ENCODE measurements around the gene STXBP1. TPM values are rescaled to one million over a fixed set of nuclear protein-coding genes. Genes with fewer than 3 reads are reported as not detected.
A peak's percentile ranks its signal among the peaks of the same experiment; 100 is the strongest.

Gene STXBP1
- total and polyA plus RNA-seq, 2 of the 4 experiments (the other 2 are of a cell fraction), result 15.8 to 22.6 TPM

DNA sequence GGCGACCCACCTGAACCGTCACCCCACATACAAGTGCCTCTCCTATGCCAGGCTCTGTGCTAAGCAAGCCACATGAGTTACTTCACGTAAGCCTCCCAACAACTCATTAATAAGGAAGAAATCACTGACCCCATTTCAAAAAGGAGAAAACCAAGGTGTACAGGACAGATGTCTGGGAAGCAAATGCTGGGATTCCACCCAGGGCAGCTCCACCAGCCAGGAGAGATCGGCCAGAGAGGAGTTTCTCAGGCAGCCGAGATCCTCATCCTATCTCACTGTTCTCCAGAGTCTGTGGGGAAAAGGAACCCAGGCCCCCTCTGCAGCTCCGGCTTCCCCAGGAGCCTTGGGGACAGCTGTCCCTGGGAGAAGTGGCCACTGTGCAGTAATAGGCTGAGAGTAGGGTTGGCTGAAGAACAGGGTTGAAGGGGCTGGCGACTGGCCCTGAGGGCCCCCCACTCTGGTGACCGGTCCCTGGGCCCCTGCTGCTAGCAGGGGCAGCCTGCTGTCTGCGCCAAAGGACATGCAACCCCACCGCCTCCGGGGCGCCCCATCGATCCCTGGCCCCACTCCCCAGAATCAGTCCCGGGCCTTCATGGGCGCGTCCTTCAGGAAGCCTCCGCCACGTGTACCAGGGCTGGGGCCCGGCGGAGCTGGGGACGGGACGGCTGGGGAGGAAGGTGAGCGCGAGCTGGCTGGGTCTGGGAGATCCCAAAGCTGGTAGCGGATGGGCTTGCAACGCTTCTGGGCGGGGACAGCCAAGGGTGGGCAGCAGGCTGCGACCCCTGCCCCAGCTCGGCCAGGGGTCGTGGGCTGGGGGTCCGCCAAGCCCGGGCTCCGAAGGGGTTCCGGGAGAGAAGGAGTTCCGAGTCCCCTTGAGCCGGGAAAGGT, 44.1 kb upstream of the STXBP1 start:
- no peak for TF ChIP-seq FOS (IDR thresholded peaks at IDR 0.05; ENCODE audit: low read depth, low read length)
- TF ChIP-seq MXI1 (IDR thresholded peaks at IDR 0.05; ENCODE audit: borderline replicate concordance, low read depth, low read length), result peak; percentile 89
- no peak for TF ChIP-seq NFE2L2 (IDR thresholded peaks at IDR 0.05; ENCODE audit: low read depth, low read length)
- no TSS peak for BruUV-seq (replicated peaks)
- Histone ChIP-seq H3K18ac (ENCODE audit: low read depth, low read length) (peak overlapping the region; percentile 79), H3K4ac (ENCODE audit: low read depth, low read length) (peak overlapping the region; percentile 97), H3K27ac (ENCODE audit: insufficient read depth, low read length) (peak overlapping the region; percentile 97), H3K9ac (ENCODE audit: low read depth, low read length) (peak overlapping the region; percentile 96), H3K23ac (ENCODE audit: low read depth, low read length) (peak overlapping the region; percentile 97), H3K79me1 (ENCODE audit: low read depth in 1 of 2, low read length in 2 of 2) (peaks cover 8 to 42% of the 10 kb centered on the region in 2 experiments; a peak in 3 of 4 replicates), H3K9me3 (ENCODE audit: control insufficient read depth, insufficient read depth, low read length) (no peaks in the 10 kb centered on the region), H2AK9ac (replicated peaks; ENCODE audit: low read depth, low read length, poor library complexity) (peak overlapping the region; percentile 100), H4K5ac (ENCODE audit: low read depth, low read length) (peak overlapping the region; percentile 69; the same call in 1 of the 2 replicates), H2BK5ac (ENCODE audit: low read depth, low read length, poor library complexity, severe bottlenecking) (peak overlapping the region; percentile 97), H3K14ac (replicated peaks; ENCODE audit: low read depth, low read length) (peak overlapping the region; percentile 95), H3K56ac (ENCODE audit: extremely low read depth, insufficient read depth, low read length) (peak overlapping the region; percentile 90), H4K20me1 (ENCODE audit: insufficient read depth, low read length) (peaks cover 38% of the 10 kb centered on the region), H2AK5ac (ENCODE audit: low read depth, low read length) (peak overlapping the region; percentile 96), H3K4me1 (ENCODE audit: control insufficient read depth, insufficient read depth, low read length) (peaks cover 34% of the 10 kb centered on the region), H3K9me1 (ENCODE audit: insufficient read depth, low read length) (peaks cover 30% of the 10 kb centered on the region), H4K91ac (ENCODE audit: insufficient read depth, low read depth, low read length) (peak overlapping the region; percentile 95), H3K4me2 (ENCODE audit: low read depth, low read length) (peak overlapping the region; percentile 95), H3K4me3 (ENCODE audit: insufficient read depth, low read depth, low read length) (peak overlapping the region; percentile 92), H2BK20ac (ENCODE audit: low read depth, low read length) (0 out of 2 replicates have a peak overlapping the region, but pooled peaks have one; percentile 43), H2AFZ (replicated peaks; ENCODE audit: low read length, poor library complexity) (peak overlapping the region; percentile 70), H4K8ac (ENCODE audit: low read depth in 2 of 2, low read length in 2 of 2) (peak overlapping the region; percentile 20 to 81; a peak in 3 of 4 replicates), H3K36me3 (ENCODE audit: control insufficient read depth, insufficient read depth, low read length) (peaks cover 18% of the 10 kb centered on the region), H3K27me3 (ENCODE audit: control insufficient read depth, insufficient read depth, low read length) (no peaks in the 10 kb centered on the region), H2BK15ac (ENCODE audit: low read depth, low read length) (peak overlapping the region; percentile 36; the same call in 1 of the 3 replicates), H2BK120ac (ENCODE audit: low read depth, low read length) (peak overlapping the region; percentile 87)
- WGBS, 2 experiments (ENCODE audit: extremely low coverage in 2 of 2, insufficient read length in 1 of 2), result 2% methylated on average over 8 of the region's 36 CpGs; no CpG with 5 or more reads in 1 of the 2 experiments
- dilution Hi-C loops (cut with HindIII; ENCODE audit: low sequenced_read_pairs, unreplicated experiment), result no loop called here
- DNase-seq, result no peak
- intact Hi-C loops (cut with micrococcal nuclease), result loop anchor here (5.0 kb wide), 1 partner anchor 66 kb away; no protein-coding TSS in a partner anchor
- ChIA-PET POLR2A (ENCODE audit: unreplicated experiment) (interaction anchor here (0.6 to 0.7 kb wide), 2 partner anchors 16 to 413 kb away, joined by 3 read pairs; partner anchors contain the start of gene EEIG1), CTCF (no interaction called here)
- no peak for ATAC-seq (ENCODE audit: low read depth)
- in situ Hi-C loops (cut with MboI; ENCODE audit: low sequenced_read_pairs), result no loop called here
